K562 treated with DMSO at 1 percent for 12 hours (cell line): ENCODE data around the gene ZNF514. TPM values are rescaled to one million over a fixed set of nuclear protein-coding genes. Genes with fewer than 3 reads are reported as not detected.

Experiments
- total RNA-seq: library from RNA; unstranded; fragments of 300-600 nt; gene quantifications from 2 replicates; pipeline ENCODE4 v1.2.3, GENCODE V29; 2022; ENCODE audit not compliant: insufficient read depth

The ZNF514 gene
- total RNA-seq, result 3.1 and 7.9 TPM in 2 replicates

GRCh38 chr2:95159690-95160449 lies at the start of gene ZNF514:
ZNF514 (minus strand) TSS chr2:95159848; CDS start chr2:95153253, 6,595 bp downstream.

GRCh38 chr2:95207111-95207961 lies 47.7 kb upstream of the ZNF514 start, which contains the start of gene ZNF892:
ZNF892 (plus strand) TSS chr2:95207521; CDS start chr2:95207816, 295 bp downstream.

GRCh38 chr2:95165371-95166064 lies 5.9 kb upstream of the ZNF514 start, which contains the start of gene ZNF2:
ZNF2 (plus strand) TSS chr2:95165809; CDS start chr2:95176227, 10,418 bp downstream.

GRCh38 chr2:95121407-95122196 lies 38.0 kb downstream of the ZNF514 start, which contains the start of gene MRPS5:
MRPS5 (minus strand) TSS chr2:95121808; CDS start chr2:95121791, 17 bp downstream.

Other genes with a start within 250 kb of the ZNF514 start
- gene MAL, start 134.1 kb downstream of the ZNF514 start, total RNA-seq, result not detected in 2 replicates
- 55.1 and 71.6 TPM in 2 replicates for gene MRPS5, start 38.0 kb downstream of the ZNF514 start, total RNA-seq
- gene ZNF2, start 6.0 kb upstream of the ZNF514 start, total RNA-seq, result 1.7 and 2.3 TPM in 2 replicates
- gene ZNF892, start 47.7 kb upstream of the ZNF514 start, total RNA-seq, result not detected in 2 replicates
- not detected in 2 replicates for gene PROM2, start 114.6 kb upstream of the ZNF514 start, total RNA-seq
- not detected in 2 replicates for gene KCNIP3, start 137.5 kb upstream of the ZNF514 start, total RNA-seq
- 26.3 and 36.5 TPM in 2 replicates for gene FAHD2A, start 242.9 kb upstream of the ZNF514 start, total RNA-seq